T-cell (primary cell): ENCODE measurements around the gene NAPG. TPM values are rescaled to one million over a fixed set of nuclear protein-coding genes. Genes with fewer than 3 reads are reported as not detected.
A peak's percentile ranks its signal among the peaks of the same experiment; 100 is the strongest.

Experiments used
- ATAC-seq, 4 experiments: fragments of 200-7000 bp in 3 of 4; fragments of 150-1000 bp in 1 of 4; cut with Tn5 transposase; replicated peaks in 1 of 4; 1 replicate in 3 of 4; 2 replicates in 1 of 4; pipeline ENCODE4 v1.10.0; 2021; ENCODE audit warnings: moderate library complexity in 3 of 4, mild to moderate bottlenecking in 2 of 4, moderate number of reproducible peaks in 1 of 4
- CTCF ChIA-PET, 2 donors: fragments of 300-600 bp; sonication (Branson Sonifier 250); formaldehyde crosslinking; loops; one replicate each; lab custom pipeline; 2022; ENCODE audit warnings: antibody characterized with exemption in 2 of 2; lab: Charles Lee
- POLR2A ChIA-PET, 2 donors: fragments of 300-600 bp; sonication (Branson Sonifier 250); formaldehyde crosslinking; loops; one replicate each; lab custom pipeline; 2022; ENCODE audit warnings: antibody characterized with exemption in 2 of 2; lab: Charles Lee
- DNase-seq, 35 experiments: peaks; one replicate each; pipeline versions ENCODE4 v3.0.0 to v3.0.0-alpha.2; 2013 to 2023
- H3K27ac ChIP-seq: one replicate; pipeline ENCODE4 v1.5.1; 2013; ENCODE audit warnings: low read length
- H3K27me3 ChIP-seq, 2 experiments: replicated peaks in 1 of 2; 1 replicate in 1 of 2; 2 replicates in 1 of 2; pipeline versions ENCODE4 v1.6.1 to v1.7.0; 2013; ENCODE audit warnings: low read length in 1 of 2, mixed read lengths in 1 of 2; ENCODE audit not compliant: control insufficient read depth in 2 of 2, insufficient read depth in 2 of 2; ENCODE audit errors: extremely low read depth in 1 of 2
- H3K36me3 ChIP-seq, 2 donors: 1 replicate in 1 of 2; 2 replicates in 1 of 2; pipeline versions ENCODE4 v1.6.1 to v1.7.0; 2013; ENCODE audit warnings: low read length in 1 of 2; ENCODE audit not compliant: control insufficient read depth in 2 of 2, insufficient read depth in 1 of 2; ENCODE audit errors: extremely low read depth in 1 of 2
- H3K4me1 ChIP-seq, 2 experiments: 1 replicate in 1 of 2; 2 replicates in 1 of 2; pipeline versions ENCODE4 v1.6.1 to v1.7.0; 2013; ENCODE audit warnings: low read length in 2 of 2, mixed read lengths in 1 of 2; ENCODE audit not compliant: insufficient read depth in 2 of 2, control insufficient read depth in 1 of 2; ENCODE audit errors: extremely low read depth in 1 of 2
- H3K4me3 ChIP-seq, 2 donors: 1 replicate in 1 of 2; 2 replicates in 1 of 2; pipeline versions ENCODE4 v1.5.1 to v1.7.0; 2013; ENCODE audit warnings: mild to moderate bottlenecking in 2 of 2, low read length in 1 of 2, moderate library complexity in 1 of 2; ENCODE audit not compliant: control insufficient read depth in 1 of 2; ENCODE audit errors: extremely low read depth in 1 of 2
- H3K9me3 ChIP-seq: 2 replicates; pipeline ENCODE4 v1.7.0; 2013
- H3K27ac Mint-ChIP-seq, 2 donors: one replicate each; pipeline ENCODE4 v1.8.0; 2020 to 2021; ENCODE audit warnings: mild to moderate bottlenecking in 2 of 2, mixed read lengths in 2 of 2
- H3K27me3 Mint-ChIP-seq, 2 donors: one replicate each; pipeline ENCODE4 v1.8.0; 2021 to 2022; ENCODE audit warnings: mixed read lengths in 2 of 2
- H3K36me3 Mint-ChIP-seq: one replicate; pipeline ENCODE4 v1.8.0; 2021; ENCODE audit warnings: mixed read lengths
- H3K4me1 Mint-ChIP-seq, 3 donors: one replicate each; pipeline ENCODE4 v1.8.0; 2020 to 2022; ENCODE audit warnings: mixed read lengths in 3 of 3, mild to moderate bottlenecking in 1 of 3
- H3K4me3 Mint-ChIP-seq, 3 donors: one replicate each; pipeline ENCODE4 v1.8.0; 2020 to 2022; ENCODE audit warnings: mild to moderate bottlenecking in 3 of 3, mixed read lengths in 3 of 3, moderate library complexity in 3 of 3
- H3K9me3 Mint-ChIP-seq, 3 donors: one replicate each; pipeline ENCODE4 v1.8.0; 2020 to 2022; ENCODE audit warnings: mixed read lengths in 3 of 3
- WGBS: methylation state at CpG from one replicate; pipeline ENCODE4 v1.1.5; 2013; ENCODE audit warnings: missing lambda C conversion rate; ENCODE audit not compliant: insufficient coverage; 5-methylcytosine and 5-hydroxymethylcytosine counted together
- total RNA-seq, 35 experiments: library from RNA in 6 of 35; stranded (reverse) in 6 of 35; fragments of 120-200 nt in 1 of 35; gene quantifications; one replicate each; pipeline versions ENCODE4 v1.2.1 to v1.2.4 and lab custom pipeline; 2013 to 2026

The NAPG gene
- total RNA-seq = 10 to 100 TPM; 22.6 to 33.4 (median 28.0) TPM
- total RNA-seq (2013) = 31.7 TPM
- 35.7 to 71.6 (median 51.6) reads per million in 29 experiments for total RNA-seq (lab: John Stamatoyannopoulos, UW)

DNA sequence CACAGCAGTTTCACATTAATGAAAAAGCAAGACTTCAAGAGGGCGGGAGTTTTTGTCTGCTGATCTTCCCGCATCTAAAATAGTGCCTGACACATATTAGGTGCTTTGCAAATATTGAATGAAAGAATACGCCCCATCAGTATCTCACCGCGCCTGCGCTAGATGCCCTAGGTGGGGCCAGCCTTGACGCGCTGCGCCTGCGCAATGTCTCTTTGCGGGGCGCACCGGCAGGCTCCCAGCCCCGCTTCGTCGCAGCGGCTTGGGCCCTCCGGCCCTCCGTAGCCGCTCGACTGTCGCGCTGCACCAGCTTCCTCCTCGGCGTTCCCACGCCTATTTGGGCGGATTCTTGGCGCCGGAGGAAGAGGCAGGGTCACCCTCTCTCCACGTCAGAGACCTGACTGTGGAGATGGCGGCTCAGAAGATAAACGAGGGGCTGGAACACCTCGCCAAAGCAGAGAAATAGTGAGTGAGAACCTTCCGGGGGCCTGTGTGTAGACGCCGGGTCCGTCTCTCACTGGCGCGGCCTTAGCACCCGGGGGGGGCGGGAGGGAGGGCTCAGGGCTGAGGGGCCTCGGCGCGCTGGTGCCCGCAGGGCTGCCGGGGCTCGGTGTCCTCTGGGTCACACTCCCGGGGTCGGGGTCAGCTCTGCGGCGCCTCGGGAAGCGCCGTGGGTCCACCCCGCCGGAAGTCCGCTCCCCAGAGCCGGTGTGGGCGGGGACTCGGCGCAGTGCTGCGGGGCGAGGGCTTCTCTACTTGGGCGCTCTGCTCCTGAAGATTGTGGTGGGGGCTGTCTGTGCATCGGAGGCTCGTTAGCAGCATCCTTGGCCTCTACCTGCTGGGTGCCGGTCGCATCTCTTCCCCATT lies at the start of gene NAPG:
NAPG (plus strand) TSS at position 331 of the 864 bp plus-strand sequence; CDS start at position 407, 76 bp downstream.
- Mint-ChIP-seq H3K27ac (peak within 1 kb of the TSS; percentile 96 to 97), H3K9me3 (no peaks in the 10 kb centered on the region), H3K4me1 (peaks cover 56 to 59% (median 56%) of the 10 kb centered on the region in 3 donors), H3K4me3 (peak within 1 kb of the TSS; percentile 97 to 99 (median 99)), H3K27me3 (peaks cover 0 to 3% of the 10 kb centered on the region in 2 donors), H3K36me3 (peaks cover 3% of the 10 kb centered on the region)
- Histone ChIP-seq H3K4me3 (peak within 1 kb of the TSS; percentile 63 to 80), H3K4me1 (peaks cover 13 to 25% of the 10 kb centered on the region in 2 experiments), H3K9me3 (no peaks in the 10 kb centered on the region), H3K36me3 (peaks cover 0 to 3% of the 10 kb centered on the region in 2 donors), H3K27me3 (peaks cover 0 to 3% of the 10 kb centered on the region in 2 experiments), H3K27ac (peak within 1 kb of the TSS; percentile 69)
- ChIA-PET CTCF (interaction anchor here in 1 of 2 donors (1.0 to 1.5 kb wide), 4 partner anchors 9 to 1868 kb away, joined by 3 to 6 read pairs (median 3); no protein-coding TSS in a partner anchor), POLR2A (interaction anchor here (0.6 to 0.9 kb wide), 2 partner anchors 37 to 611 kb away, joined by 3 to 5 read pairs; no protein-coding TSS in a partner anchor)
- DNase-seq = peak; percentile 79 to 96 (median 87)
- peak; percentile 85 to 91 (median 90) for ATAC-seq
- under 1% methylated on average over 65 of the region's 68 CpGs for WGBS

DNA sequence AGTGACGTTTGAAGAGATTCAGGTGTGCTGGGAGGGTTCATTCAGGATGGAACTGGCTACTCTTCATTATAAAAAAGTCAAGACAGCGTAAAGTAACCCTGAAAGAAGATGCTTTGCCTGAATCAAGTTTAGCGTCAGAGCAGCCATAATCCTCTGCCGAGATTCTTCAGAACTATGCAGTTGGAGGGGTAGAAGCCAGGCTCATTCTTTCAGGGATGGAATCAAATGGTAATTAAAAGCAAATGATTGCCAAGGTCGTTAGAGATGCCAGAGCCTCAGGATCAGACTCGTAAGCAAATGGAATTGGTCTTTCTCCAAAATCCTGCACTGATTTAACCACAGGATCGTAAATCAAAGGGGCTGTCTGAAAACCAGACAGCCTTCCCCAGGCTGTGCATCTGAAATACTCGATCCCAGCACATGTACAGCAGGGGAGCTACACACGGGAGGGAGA lies 49.5 kb upstream of the NAPG start:
- DNase-seq (no peak), ATAC-seq (no peak)
- Histone ChIP-seq H3K4me3 (no peak overlapping the region), H3K27ac (no peak overlapping the region), H3K4me1 (no peaks in the 10 kb centered on the region), H3K27me3 (peaks cover 0 to 37% of the 10 kb centered on the region in 2 experiments), H3K9me3 (no peaks in the 10 kb centered on the region), H3K36me3 (peaks cover 0 to 2% of the 10 kb centered on the region in 2 donors)
- ChIA-PET POLR2A (no interaction called here), CTCF (no interaction called here)
- H3K27ac Mint-ChIP-seq = no peak overlapping the region
- 54% methylated on average over 9 of the region's 9 CpGs for whole genome bisulfite sequencing
- H3K4me1 Mint-ChIP-seq = peaks cover 0 to 9% (median 0%) of the 10 kb centered on the region in 3 donors
- peaks cover 21 to 36% of the 10 kb centered on the region in 2 donors for H3K27me3 Mint-ChIP-seq
- H3K36me3 Mint-ChIP-seq = no peaks in the 10 kb centered on the region
- H3K4me3 Mint-ChIP-seq = no peak overlapping the region
- H3K9me3 Mint-ChIP-seq = no peaks in the 10 kb centered on the region

DNA sequence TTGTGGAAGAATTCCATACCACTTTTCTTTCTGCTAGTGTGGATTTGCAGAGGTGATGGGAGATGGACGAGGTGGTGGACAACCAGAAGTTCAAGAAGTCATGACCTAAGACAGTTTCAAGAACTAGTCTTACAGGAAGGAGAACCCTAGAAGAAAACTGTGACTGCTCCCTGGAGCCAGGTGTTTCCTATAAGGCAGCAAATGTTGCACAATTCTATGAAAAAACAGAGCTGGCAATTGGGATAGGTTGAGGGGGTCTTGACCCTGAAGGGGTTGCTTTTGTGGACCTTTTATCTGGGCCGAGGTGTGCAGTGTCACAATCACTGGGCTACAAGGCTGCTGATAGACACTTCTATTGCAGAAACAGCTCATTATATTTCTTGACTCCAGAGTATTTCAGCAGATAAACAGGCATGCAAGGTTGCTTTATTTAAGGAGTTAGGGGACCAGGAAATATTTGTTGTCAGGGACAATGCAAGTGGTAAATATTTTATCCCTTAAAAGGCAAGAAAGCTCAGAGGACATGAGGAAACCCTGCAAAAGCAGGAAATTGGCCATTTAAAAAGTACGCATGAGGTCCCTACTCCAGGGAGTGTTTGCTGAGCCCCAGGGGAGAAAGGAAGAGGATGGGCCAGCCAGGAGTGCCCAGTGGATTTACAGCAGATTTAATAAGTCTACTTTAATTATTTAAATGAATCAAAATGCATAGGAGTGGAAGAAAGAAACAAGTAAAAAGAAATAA lies 48.5 kb upstream of the NAPG start:
- Mint-ChIP-seq H3K27me3 (peaks cover 21 to 36% of the 10 kb centered on the region in 2 donors), H3K4me3 (no peak overlapping the region), H3K36me3 (no peaks in the 10 kb centered on the region), H3K27ac (no peak overlapping the region), H3K4me1 (peaks cover 0 to 9% (median 0%) of the 10 kb centered on the region in 3 donors), H3K9me3 (no peaks in the 10 kb centered on the region)
- 100% methylated on average over 1 of the region's 3 CpGs for WGBS
- Histone ChIP-seq H3K4me1 (peaks cover 0 to 2% of the 10 kb centered on the region in 2 experiments), H3K4me3 (no peak overlapping the region), H3K36me3 (peaks cover 0 to 2% of the 10 kb centered on the region in 2 donors), H3K9me3 (no peaks in the 10 kb centered on the region), H3K27me3 (peaks cover 0 to 29% of the 10 kb centered on the region in 2 experiments), H3K27ac (no peak overlapping the region)
- ATAC-seq (no peak), DNase-seq (no peak)
- ChIA-PET CTCF (interaction anchor here in 1 of 2 donors (1.2 kb wide), 1 partner anchor 14 kb away, joined by 3 read pairs; no protein-coding TSS in a partner anchor), POLR2A (no interaction called here)

DNA sequence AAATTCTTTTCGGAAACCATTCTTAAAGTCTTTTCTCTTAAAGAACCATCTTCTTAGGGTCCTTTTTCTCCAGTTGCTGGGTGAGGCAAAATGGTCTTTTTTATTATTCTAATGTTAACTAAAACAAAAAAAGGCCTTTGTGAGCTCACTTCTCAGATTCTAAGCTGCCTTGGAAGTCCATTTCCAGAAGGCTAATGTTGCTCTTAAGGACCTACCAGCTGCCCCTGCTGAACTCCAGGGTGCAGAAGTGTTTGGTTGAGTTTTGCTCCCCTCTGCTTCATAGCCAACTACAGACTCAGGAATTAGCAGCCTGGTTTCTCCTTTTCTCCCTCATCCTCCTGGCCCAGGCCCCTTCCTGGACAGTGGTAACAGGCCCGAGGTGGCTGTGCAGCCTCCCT lies 48.0 kb upstream of the NAPG start:
- 75% methylated on average over 1 of the region's 2 CpGs for WGBS
- Histone ChIP-seq H3K36me3 (peaks cover 0 to 2% of the 10 kb centered on the region in 2 donors), H3K27ac (no peak overlapping the region), H3K4me1 (peaks cover 0 to 5% of the 10 kb centered on the region in 2 experiments), H3K4me3 (no peak overlapping the region), H3K9me3 (no peaks in the 10 kb centered on the region), H3K27me3 (peaks cover 0 to 26% of the 10 kb centered on the region in 2 experiments)
- POLR2A ChIA-PET = no interaction called here
- no peak for DNase-seq
- Mint-ChIP-seq H3K9me3 (no peaks in the 10 kb centered on the region), H3K27ac (no peak overlapping the region), H3K36me3 (no peaks in the 10 kb centered on the region), H3K4me1 (peaks cover 0 to 9% (median under 1%) of the 10 kb centered on the region in 3 donors), H3K4me3 (no peak overlapping the region), H3K27me3 (peaks cover 21 to 34% of the 10 kb centered on the region in 2 donors)
- no peak for ATAC-seq
- CTCF ChIA-PET = interaction anchor here in 1 of 2 donors (1.2 kb wide), 1 partner anchor 13 kb away, joined by 3 read pairs; no protein-coding TSS in a partner anchor

DNA sequence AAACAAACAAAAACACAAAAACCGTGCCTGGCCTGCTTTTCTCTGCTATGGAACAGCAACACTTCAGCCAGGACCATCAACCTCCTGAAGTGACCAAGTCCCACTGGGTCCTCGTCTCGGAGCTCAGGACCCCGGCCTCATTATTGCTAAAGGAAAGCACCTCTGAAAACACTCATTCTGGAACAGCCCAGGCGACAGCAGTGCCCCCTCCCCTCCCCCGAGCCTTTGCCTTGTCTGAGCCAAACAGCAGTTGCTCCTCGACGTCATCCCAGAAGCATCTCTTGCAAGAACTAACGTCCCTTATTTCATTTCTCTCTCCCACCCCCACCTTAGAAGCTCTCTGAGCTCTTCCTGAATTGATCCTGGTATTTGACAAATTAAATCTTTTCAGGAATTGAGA lies 44.0 kb upstream of the NAPG start:
- 81% methylated on average over 8 of the region's 9 CpGs for WGBS
- no peak for DNase-seq
- CTCF ChIA-PET = no interaction called here

More for the DNA sequence above, 44.0 kb upstream of the NAPG start:
- Histone ChIP-seq H3K27me3 (peaks cover 0 to 15% of the 10 kb centered on the region in 2 experiments), H3K4me3 (no peak overlapping the region), H3K9me3 (no peaks in the 10 kb centered on the region), H3K4me1 (peaks cover 5 to 6% of the 10 kb centered on the region in 2 experiments), H3K27ac (no peak overlapping the region), H3K36me3 (peaks cover 0 to 2% of the 10 kb centered on the region in 2 donors)
- peaks cover 0 to 8% (median 5%) of the 10 kb centered on the region in 3 donors for H3K4me1 Mint-ChIP-seq
- POLR2A ChIA-PET = no interaction called here
- H3K4me3 Mint-ChIP-seq = no peak overlapping the region
- H3K27me3 Mint-ChIP-seq = peaks cover 11 to 18% of the 10 kb centered on the region in 2 donors
- H3K36me3 Mint-ChIP-seq = no peaks in the 10 kb centered on the region
- ATAC-seq = no peak
- H3K9me3 Mint-ChIP-seq = no peaks in the 10 kb centered on the region
- H3K27ac Mint-ChIP-seq = no peak overlapping the region
